Measurements from ENCODE around the gene ENAH. TPM values are rescaled to one million over a fixed set of nuclear protein-coding genes. Genes with fewer than 3 reads are reported as not detected.

ENAH gene
- total RNA-seq, 2 experiments from 2014 or later = not detected

DNA sequence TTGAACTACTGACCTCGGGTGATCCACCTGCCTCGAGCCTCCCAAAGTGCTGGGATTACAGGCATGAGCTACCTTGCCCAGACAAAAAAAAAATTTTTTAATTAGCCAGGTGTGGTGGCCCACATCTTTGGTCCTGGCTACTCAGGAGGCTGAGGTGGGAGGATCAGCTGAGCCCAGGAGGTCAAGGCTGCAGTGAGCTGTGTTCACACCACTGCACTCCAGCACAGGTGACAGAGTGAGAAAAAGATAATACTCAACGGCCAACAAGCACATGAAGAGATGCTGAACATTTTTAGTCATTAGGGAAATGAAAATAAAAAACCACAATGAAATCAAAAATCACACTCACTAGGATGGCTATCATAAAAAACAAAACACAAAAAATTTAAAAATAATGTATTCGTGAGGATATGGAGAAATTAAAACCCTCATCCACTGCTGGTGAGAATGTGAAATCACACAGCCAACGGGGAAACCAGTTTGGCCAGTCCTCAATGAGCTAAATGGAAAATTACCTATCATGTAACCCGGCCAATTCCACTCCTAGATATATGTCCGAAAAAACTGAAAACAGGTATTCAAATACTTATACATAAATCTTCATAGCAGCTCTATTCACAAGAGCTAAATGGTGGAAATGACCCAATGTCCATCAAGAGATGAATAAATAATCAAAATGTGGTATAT is 41.2 kb downstream of the ENAH start:
- Mint-ChIP-seq H3K4me1 (ENCODE audit: low read depth) (no peaks in the 10 kb centered on the region), H3K36me3 (ENCODE audit: low read depth) (no peaks in the 10 kb centered on the region), H3K27me3 (ENCODE audit: low read depth) (no peaks in the 10 kb centered on the region), H3K9me3 (ENCODE audit: insufficient read depth) (no peaks in the 10 kb centered on the region), H3K27ac (no peak overlapping the region), H3K4me3 (no peak overlapping the region)
- no peak for DNase-seq
- POLR2A ChIA-PET = interaction anchor here (0.6 kb wide), 1 partner anchor 231 kb away, joined by 3 read pairs; no protein-coding TSS in a partner anchor
- CTCF ChIA-PET = no interaction called here
- no peak for ATAC-seq

DNA sequence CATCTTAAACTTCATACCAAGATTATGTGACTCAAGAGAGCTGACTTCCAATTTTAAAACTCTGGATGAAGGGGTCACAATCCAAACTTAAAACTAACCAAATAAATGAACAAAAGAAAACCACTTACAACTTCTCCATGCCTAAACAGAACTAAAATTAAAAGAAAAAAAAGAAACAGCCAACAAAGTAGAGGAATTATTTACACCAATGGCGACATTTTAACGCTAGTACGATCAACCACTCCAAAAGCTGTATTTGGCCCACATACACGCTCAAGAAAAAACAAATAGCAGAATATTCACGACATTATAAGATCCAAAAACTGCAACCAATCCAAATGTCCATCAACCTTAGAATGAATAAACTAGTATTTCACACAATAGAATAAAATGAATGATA is 42.4 kb downstream of the ENAH start:
- Mint-ChIP-seq H3K36me3 (ENCODE audit: low read depth) (no peaks in the 10 kb centered on the region), H3K4me3 (no peak overlapping the region), H3K27me3 (ENCODE audit: low read depth) (no peaks in the 10 kb centered on the region), H3K27ac (no peak overlapping the region), H3K9me3 (ENCODE audit: insufficient read depth) (no peaks in the 10 kb centered on the region), H3K4me1 (ENCODE audit: low read depth) (no peaks in the 10 kb centered on the region)
- ChIA-PET POLR2A (no interaction called here), CTCF (no interaction called here)
- ATAC-seq (no peak), DNase-seq (no peak)

DNA sequence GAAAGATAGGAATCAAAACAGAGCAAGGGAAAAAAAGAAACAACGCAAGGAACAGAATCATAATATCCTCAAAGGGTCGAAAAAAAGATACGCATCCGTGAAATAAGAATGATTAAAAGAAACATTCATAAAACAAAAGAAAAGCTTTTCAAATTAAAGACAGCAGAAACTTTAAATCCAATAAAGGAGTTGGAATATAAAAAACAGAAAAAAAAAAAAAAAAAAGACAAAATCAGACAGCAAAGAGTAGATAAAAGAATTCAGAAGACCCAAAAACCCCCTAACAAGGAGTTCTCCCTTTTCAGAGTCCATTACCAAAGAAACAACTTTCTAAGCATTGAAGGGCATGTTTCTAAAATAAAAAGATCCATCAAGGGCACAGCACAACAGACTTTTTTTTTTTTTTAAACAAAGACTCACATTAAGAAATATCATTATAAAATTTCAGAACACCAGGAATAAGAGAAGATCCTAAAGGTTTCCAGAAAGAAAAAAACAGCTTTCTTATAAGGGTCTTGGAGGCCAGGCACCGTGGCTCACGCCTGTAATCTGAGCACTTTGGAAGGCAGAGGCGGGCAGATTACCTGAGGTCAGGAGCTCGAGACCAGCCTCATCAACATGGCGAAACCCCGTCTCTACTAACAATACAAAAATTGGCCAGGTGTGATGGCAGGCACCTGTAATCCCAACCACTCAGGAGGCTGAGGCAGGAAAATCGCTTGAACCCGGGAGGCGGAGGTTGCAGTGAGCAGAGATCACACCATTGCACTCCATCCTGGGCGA is 44.7 kb downstream of the ENAH start:
- ChIA-PET CTCF (no interaction called here), POLR2A (no interaction called here)
- no peak overlapping the region for H3K4me3 Mint-ChIP-seq
- H3K27me3 Mint-ChIP-seq (ENCODE audit: low read depth) = no peaks in the 10 kb centered on the region
- no peaks in the 10 kb centered on the region for H3K4me1 Mint-ChIP-seq (ENCODE audit: low read depth)
- no peaks in the 10 kb centered on the region for H3K9me3 Mint-ChIP-seq (ENCODE audit: insufficient read depth)
- ATAC-seq (no peak), DNase-seq (no peak)
- no peaks in the 10 kb centered on the region for H3K36me3 Mint-ChIP-seq (ENCODE audit: low read depth)
- H3K27ac Mint-ChIP-seq = no peak overlapping the region

DNA sequence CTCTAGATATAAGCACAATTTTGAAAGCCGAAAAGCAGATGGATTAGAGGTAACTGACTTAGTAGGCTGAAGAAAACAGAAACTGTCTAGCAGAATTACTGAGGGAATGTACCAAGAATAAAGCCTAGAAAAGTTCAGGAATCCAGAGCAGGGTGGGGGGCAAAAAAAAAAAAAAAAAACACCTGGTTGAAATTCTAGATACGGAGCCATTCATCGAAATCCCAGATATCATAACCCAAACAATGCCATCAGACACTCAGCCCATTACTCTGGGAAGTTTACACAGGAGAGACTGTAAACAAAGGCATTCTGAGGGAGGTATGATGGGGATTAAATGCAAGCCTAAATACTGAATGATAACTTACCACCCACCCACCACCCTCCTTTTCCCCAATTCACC is 45.6 kb downstream of the ENAH start:
- no peak overlapping the region for H3K4me3 Mint-ChIP-seq
- CTCF ChIA-PET = no interaction called here
- no peak for ATAC-seq

DNA sequence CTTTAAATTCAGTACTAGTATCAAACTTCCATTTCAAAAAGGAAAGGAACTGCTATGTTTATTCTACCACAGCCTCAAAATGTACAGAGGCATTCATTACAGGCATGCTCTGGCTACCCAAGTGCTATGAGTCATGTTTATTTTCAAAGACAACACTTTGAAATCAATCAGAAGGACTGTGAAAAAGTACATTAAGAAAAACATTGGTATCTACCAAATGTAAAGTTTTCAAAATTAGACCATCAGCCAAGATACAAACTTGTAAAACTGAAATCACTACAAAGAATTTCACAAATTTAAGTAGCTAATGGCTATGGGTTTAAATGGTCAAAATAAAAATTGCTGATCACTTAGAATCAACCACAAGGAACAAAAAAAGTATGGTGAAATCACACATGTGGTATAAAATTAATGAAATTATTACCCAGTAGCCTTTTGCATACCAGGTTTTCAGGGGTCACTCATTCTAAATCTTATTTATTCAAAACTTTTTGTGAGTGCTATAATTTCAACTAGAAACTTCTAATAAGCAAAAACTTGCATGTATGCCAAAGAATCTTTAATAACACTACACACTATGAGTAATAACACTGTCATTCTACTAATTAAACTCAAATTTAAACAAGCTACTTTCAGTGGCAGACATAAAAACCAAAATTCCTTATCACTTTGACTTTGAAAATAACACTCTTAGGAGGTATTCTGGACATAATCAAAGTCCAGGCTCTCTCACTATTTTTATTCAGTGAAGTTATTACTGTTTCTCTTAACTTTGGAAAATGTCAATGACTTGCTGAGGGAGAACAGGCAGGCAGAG is 49.2 kb downstream of the ENAH start:
- POLR2A ChIA-PET = no interaction called here
- ATAC-seq (no peak), DNase-seq (no peak)
- Mint-ChIP-seq H3K27ac (no peak overlapping the region), H3K4me1 (ENCODE audit: low read depth) (no peaks in the 10 kb centered on the region), H3K4me3 (no peak overlapping the region), H3K9me3 (ENCODE audit: insufficient read depth) (no peaks in the 10 kb centered on the region), H3K36me3 (ENCODE audit: low read depth) (no peaks in the 10 kb centered on the region), H3K27me3 (ENCODE audit: low read depth) (peaks cover 4% of the 10 kb centered on the region)
- CTCF ChIA-PET = interaction anchor here (0.6 to 1.4 kb wide), 3 partner anchors 16 to 129 kb away, joined by 3 to 4 read pairs (median 3); no protein-coding TSS in a partner anchor

More for the DNA sequence above, 45.6 kb downstream of the ENAH start:
- Mint-ChIP-seq H3K27ac (no peak overlapping the region), H3K27me3 (ENCODE audit: low read depth) (no peaks in the 10 kb centered on the region), H3K4me1 (ENCODE audit: low read depth) (no peaks in the 10 kb centered on the region), H3K9me3 (ENCODE audit: insufficient read depth) (no peaks in the 10 kb centered on the region), H3K36me3 (ENCODE audit: low read depth) (no peaks in the 10 kb centered on the region)
- POLR2A ChIA-PET = interaction anchor here (0.6 kb wide), 1 partner anchor 42 kb away, joined by 4 read pairs; no protein-coding TSS in a partner anchor
- no peak for DNase-seq

DNA sequence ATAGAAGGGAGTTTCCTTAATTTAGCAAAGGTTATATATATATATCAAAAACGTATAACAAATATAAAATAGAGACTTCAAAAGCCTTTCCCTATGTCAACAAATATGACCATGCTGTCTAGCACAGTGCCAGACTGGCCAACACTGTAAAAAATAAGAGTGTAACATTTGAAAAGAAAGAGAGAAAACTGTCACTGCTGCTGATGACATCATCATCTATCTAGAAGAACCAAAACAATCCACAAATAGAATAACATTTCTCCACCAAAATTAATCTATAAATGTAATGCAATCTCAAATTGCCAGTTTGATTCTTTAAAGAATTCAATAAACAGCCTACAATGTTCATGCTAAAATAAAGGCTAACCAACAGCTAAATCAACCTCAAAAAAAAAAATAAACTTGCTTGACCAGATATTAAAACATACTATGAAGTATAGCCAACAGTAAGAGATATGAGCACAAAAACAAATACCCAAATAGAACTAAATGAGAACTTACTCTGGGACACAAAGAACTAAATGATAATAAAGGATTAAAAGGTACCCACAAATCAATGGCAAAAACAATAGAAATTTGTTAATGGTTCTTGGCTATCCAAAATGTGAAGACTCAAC is 50.2 kb downstream of the ENAH start:
- POLR2A ChIA-PET = no interaction called here
- H3K9me3 Mint-ChIP-seq (ENCODE audit: insufficient read depth) = no peaks in the 10 kb centered on the region
- no peak overlapping the region for H3K27ac Mint-ChIP-seq
- CTCF ChIA-PET = interaction anchor here (1.0 to 1.4 kb wide), 2 partner anchors 94 to 128 kb away, joined by 3 to 4 read pairs; no protein-coding TSS in a partner anchor
- H3K27me3 Mint-ChIP-seq (ENCODE audit: low read depth) = peaks cover 5% of the 10 kb centered on the region
- DNase-seq = no peak
- no peaks in the 10 kb centered on the region for H3K36me3 Mint-ChIP-seq (ENCODE audit: low read depth)
- no peak overlapping the region for H3K4me3 Mint-ChIP-seq
- no peak for ATAC-seq
- no peaks in the 10 kb centered on the region for H3K4me1 Mint-ChIP-seq (ENCODE audit: low read depth)

DNA sequence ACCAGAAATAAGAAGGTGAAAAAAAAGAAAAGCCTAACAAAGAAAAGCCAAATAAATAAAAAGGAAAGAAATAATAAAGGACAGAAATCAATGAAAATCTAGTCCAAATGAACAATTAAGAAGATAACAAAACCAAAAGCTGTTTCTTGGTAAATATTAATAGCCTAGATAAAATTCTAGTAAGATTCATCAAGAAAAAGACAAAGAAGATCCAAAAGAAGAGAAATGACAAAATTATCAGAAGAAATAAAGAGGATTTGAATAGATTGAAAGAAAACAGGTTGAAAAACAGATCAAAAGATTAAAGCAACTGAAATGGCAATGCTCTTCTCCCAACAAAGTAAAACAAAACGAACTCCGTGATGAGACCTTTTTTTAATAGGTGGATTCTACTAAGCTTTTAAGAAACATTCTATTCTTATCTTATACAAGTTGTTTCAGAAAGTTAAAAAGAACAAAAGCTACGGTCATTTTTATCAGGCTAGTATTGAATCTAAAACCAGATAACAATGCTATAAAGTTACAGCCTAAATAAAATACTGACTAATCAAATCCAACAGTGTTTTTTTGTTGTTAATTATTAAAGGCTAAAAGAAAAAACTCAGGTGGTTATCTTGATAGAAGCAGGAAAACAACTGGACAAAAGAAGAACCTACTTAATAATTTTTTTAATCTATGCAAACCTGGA is 50.9 kb downstream of the ENAH start:
- H3K27me3 Mint-ChIP-seq (ENCODE audit: low read depth) = peaks cover 5% of the 10 kb centered on the region
- H3K36me3 Mint-ChIP-seq (ENCODE audit: low read depth) = no peaks in the 10 kb centered on the region
- H3K9me3 Mint-ChIP-seq (ENCODE audit: insufficient read depth) = no peaks in the 10 kb centered on the region
- DNase-seq = no peak
- no peaks in the 10 kb centered on the region for H3K4me1 Mint-ChIP-seq (ENCODE audit: low read depth)
- ATAC-seq = no peak
- ChIA-PET CTCF (interaction anchor here (1.4 kb wide), 1 partner anchor 127 kb away, joined by 3 read pairs; no protein-coding TSS in a partner anchor), POLR2A (no interaction called here)
- no peak overlapping the region for H3K4me3 Mint-ChIP-seq
- no peak overlapping the region for H3K27ac Mint-ChIP-seq

DNA sequence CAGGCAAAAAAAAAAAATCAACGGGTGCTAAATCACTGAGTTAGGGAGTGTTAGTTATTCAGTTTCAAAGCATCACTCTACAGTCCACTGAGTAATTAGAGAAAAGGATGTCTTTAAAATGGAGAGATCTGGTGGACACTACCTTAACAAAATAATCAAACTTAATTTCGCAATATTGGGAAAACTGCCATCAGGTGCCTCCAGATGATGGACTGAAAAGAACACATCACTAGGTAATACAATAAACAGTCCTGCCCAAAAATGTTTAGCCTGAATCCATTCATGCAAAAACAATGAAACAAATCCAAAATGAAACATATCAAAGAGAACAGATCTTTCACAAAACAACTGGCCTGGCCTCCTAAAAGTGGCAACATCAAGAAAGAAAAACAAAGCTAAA is 54.1 kb downstream of the ENAH start:
- Mint-ChIP-seq H3K9me3 (ENCODE audit: insufficient read depth) (no peaks in the 10 kb centered on the region), H3K27ac (no peak overlapping the region), H3K4me3 (no peak overlapping the region), H3K4me1 (ENCODE audit: low read depth) (no peaks in the 10 kb centered on the region), H3K36me3 (ENCODE audit: low read depth) (no peaks in the 10 kb centered on the region), H3K27me3 (ENCODE audit: low read depth) (peaks cover 12% of the 10 kb centered on the region)
- ATAC-seq (no peak), DNase-seq (no peak)
- CTCF ChIA-PET = interaction anchor here (1.1 kb wide), 1 partner anchor 91 kb away, joined by 3 read pairs; no protein-coding TSS in a partner anchor
- POLR2A ChIA-PET = no interaction called here

DNA sequence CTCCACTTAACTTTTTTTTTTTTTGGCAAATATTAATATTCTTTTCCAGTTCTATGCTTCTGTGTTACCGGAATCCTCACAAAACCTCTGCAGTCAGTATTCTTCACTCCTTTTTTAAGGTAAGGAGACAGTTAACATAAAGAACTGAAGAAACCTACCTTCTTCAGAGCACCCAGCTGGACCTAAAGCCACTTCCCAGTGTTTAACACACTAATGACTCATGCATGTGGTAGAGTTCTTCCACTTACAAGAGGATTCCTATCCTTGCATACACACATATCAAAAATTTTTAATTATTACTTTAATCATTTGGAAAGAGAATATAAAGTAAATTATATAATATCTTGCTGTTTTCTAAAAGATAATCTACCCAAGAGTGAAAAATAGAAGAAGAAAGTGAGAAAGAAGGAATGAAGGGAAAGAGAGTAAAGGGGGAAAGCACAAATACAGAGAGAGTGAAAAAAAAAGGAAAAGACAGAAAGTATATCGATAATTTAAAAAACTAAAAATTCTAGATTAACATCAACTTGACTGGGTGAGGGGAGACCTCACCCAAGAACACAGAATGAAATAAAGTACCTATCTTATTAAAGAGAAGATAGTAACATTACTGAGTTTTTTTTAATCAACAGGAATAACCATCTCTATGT is 54.9 kb downstream of the ENAH start:
- Mint-ChIP-seq H3K9me3 (ENCODE audit: insufficient read depth) (no peaks in the 10 kb centered on the region), H3K27ac (no peak overlapping the region), H3K4me3 (no peak overlapping the region), H3K36me3 (ENCODE audit: low read depth) (no peaks in the 10 kb centered on the region), H3K4me1 (ENCODE audit: low read depth) (no peaks in the 10 kb centered on the region), H3K27me3 (ENCODE audit: low read depth) (peaks cover 12% of the 10 kb centered on the region)
- ATAC-seq (no peak), DNase-seq (no peak)
- ChIA-PET CTCF (no interaction called here), POLR2A (no interaction called here)

DNA sequence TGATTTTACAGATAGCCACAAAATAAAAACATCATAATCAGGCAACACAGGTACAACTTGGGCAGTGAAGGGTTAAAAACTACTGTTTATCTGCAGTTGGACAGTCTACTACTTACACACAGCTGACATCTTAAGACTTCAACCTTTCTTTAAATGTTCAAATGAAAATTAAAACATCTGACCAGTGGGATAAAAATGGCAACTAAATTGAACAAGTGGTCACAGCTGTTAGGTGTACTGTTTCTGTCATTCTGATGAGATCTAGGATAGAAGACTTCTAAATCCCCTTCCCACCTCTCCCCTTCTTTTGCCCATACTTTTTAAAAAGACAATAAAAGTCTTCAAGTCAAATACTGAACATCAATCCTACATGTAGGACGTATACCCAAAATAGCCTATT is 56.2 kb downstream of the ENAH start:
- CTCF ChIA-PET = no interaction called here
- H3K36me3 Mint-ChIP-seq (ENCODE audit: low read depth) = no peaks in the 10 kb centered on the region
- H3K9me3 Mint-ChIP-seq (ENCODE audit: insufficient read depth) = no peaks in the 10 kb centered on the region
- POLR2A ChIA-PET = no interaction called here
- no peak for DNase-seq
- H3K27me3 Mint-ChIP-seq (ENCODE audit: low read depth) = peaks cover 18% of the 10 kb centered on the region
- ATAC-seq = no peak
- no peaks in the 10 kb centered on the region for H3K4me1 Mint-ChIP-seq (ENCODE audit: low read depth)
- H3K27ac Mint-ChIP-seq = no peak overlapping the region
- no peak overlapping the region for H3K4me3 Mint-ChIP-seq

All from activated CD8-positive, alpha-beta T cell treated with anti-CD3 and anti-CD28 coated beads, Interleukin-2, amount 10 ng/mL, durations not matched to agents 7 days and 5 days (primary cell).